ENCODE data around the gene MYCBP. TPM values are rescaled to one million over a fixed set of nuclear protein-coding genes. Genes with fewer than 3 reads are reported as not detected.

MYCBP gene
- total and polyA plus RNA-seq, 2 of the 13 experiments (the other 11 are each of a cell fraction or from before 2014, with no cell fraction given): 11.4 to 30.4 TPM

DNA sequence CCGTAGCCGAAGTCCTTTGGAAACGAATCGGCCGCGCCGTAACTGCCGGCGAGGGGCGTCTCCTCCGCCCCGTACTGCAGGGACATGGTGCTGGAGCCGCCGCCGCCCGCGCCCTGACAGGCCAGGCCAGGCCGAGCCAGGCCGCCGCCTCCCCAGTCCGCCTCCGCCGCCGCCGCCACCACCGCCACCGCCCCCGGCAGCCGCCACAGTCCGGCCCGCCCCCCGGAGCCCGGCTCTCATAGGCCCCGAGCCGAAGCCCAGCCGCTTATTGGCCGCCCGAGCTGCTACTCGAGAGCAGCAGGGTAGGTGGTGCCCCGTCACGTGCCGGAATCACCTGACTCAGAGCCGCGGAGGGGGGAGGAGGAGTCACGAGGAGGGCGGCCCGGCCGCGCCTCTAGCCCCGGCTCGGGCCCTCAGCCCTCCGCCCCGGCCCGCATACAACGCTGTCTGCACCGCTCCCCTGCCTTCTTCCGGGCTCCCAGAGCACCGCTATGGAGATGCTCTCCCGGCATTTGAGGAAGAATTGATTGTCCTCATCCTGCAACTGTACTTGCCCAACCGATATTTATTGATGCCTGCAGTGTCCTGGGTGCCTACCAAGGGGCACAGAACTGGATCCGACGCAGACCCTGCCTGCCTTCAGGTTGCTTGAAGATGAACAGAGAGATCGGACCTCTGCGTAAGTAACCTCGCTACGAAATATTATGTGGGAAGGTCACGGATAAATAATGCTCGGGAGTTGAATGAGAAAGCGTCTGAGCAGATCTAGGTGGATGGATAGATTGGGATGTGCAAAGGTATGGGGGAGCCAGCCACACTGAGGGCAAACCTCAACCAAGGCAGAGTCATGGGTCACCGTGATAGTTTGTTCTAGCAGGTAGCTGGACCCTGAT, 13.3 kb downstream of the MYCBP start, which contains the start of gene RRAGC (continued):
- TF ChIP-seq ZNF740 (CRISPR knock-in tag; IDR thresholded peaks at IDR 0.05) (no peak), ZNF251 (CRISPR knock-in tag; IDR thresholded peaks at IDR 0.05) (no peak), IKZF1 (IDR thresholded peaks at IDR 0.05) (no peak), ARID3A (IDR thresholded peaks at IDR 0.05; ENCODE audit: low read depth, low read length) (peak; percentile 25; the same call in 1 of the 2 replicates), ELF4 (CRISPR knock-in tag; IDR thresholded peaks at IDR 0.05; ENCODE audit: borderline replicate concordance) (no peak; the same call in 1 of the 2 replicates), YEATS4 (CRISPR knock-in tag; IDR thresholded peaks at IDR 0.05; ENCODE audit: borderline replicate concordance) (0 out of 2 replicates have a peak, but pooled peaks have one; percentile 28), HMGXB4 (CRISPR knock-in tag; IDR thresholded peaks at IDR 0.05; ENCODE audit: borderline replicate concordance in 1 of 2, low read depth in 1 of 2) (peak in 1 of 2 experiments; percentile 53; a peak in 1 of 4 replicates), POLR2G (IDR thresholded peaks at IDR 0.05; ENCODE audit: low read depth, low read length) (peak; percentile 70), TFDP2 (CRISPR knock-in tag; IDR thresholded peaks at IDR 0.05) (peak; percentile 25; the same call in 1 of the 2 replicates), KAT8 (CRISPR knock-in tag; IDR thresholded peaks at IDR 0.05) (peak; percentile 88)
- TF ChIP-seq, protein P1, sequence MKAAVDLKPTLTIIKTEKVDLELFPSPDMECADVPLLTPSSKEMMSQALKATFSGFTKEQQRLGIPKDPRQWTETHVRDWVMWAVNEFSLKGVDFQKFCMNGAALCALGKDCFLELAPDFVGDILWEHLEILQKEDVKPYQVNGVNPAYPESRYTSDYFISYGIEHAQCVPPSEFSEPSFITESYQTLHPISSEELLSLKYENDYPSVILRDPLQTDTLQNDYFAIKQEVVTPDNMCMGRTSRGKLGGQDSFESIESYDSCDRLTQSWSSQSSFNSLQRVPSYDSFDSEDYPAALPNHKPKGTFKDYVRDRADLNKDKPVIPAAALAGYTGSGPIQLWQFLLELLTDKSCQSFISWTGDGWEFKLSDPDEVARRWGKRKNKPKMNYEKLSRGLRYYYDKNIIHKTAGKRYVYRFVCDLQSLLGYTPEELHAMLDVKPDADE (CRISPR knock-in tag; IDR thresholded peaks at IDR 0.05): no peak
- TF ChIP-seq, protein P2, sequence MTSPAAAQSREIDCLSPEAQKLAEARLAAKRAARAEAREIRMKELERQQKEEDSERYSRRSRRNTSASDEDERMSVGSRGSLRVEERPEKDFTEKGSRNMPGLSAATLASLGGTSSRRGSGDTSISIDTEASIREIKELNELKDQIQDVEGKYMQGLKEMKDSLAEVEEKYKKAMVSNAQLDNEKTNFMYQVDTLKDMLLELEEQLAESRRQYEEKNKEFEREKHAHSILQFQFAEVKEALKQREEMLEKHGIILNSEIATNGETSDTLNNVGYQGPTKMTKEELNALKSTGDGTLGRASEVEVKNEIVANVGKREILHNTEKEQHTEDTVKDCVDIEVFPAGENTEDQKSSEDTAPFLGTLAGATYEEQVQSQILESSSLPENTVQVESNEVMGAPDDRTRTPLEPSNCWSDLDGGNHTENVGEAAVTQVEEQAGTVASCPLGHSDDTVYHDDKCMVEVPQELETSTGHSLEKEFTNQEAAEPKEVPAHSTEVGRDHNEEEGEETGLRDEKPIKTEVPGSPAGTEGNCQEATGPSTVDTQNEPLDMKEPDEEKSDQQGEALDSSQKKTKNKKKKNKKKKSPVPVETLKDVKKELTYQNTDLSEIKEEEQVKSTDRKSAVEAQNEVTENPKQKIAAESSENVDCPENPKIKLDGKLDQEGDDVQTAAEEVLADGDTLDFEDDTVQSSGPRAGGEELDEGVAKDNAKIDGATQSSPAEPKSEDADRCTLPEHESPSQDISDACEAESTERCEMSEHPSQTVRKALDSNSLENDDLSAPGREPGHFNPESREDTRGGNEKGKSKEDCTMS (CRISPR knock-in tag; conservative IDR thresholded peaks at IDR 0.05): no peak
- TF ChIP-seq, protein P3, sequence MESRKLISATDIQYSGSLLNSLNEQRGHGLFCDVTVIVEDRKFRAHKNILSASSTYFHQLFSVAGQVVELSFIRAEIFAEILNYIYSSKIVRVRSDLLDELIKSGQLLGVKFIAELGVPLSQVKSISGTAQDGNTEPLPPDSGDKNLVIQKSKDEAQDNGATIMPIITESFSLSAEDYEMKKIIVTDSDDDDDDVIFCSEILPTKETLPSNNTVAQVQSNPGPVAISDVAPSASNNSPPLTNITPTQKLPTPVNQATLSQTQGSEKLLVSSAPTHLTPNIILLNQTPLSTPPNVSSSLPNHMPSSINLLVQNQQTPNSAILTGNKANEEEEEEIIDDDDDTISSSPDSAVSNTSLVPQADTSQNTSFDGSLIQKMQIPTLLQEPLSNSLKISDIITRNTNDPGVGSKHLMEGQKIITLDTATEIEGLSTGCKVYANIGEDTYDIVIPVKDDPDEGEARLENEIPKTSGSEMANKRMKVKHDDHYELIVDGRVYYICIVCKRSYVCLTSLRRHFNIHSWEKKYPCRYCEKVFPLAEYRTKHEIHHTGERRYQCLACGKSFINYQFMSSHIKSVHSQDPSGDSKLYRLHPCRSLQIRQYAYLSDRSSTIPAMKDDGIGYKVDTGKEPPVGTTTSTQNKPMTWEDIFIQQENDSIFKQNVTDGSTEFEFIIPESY (CRISPR knock-in tag; IDR thresholded peaks at IDR 0.05): no peak; the same call in 1 of the 2 replicates
- TF ChIP-seq, protein P4, sequence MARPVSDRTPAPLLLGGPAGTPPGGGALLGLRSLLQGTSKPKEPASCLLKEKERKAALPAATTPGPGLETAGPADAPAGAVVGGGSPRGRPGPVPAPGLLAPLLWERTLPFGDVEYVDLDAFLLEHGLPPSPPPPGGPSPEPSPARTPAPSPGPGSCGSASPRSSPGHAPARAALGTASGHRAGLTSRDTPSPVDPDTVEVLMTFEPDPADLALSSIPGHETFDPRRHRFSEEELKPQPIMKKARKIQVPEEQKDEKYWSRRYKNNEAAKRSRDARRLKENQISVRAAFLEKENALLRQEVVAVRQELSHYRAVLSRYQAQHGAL (CRISPR knock-in tag; IDR thresholded peaks at IDR 0.05; ENCODE audit: not compliant biosample characterization): no peak

Data from HepG2 (cell line).